Right kidney (tissue), 1 donor: ENCODE measurements around the gene ZNF423.
A peak's percentile ranks its signal among the peaks of the same experiment; 100 is the strongest.

Experiments used
- DNase-seq: peaks from one replicate; pipeline ENCODE4 v3.0.0-alpha.2; 2016

Gene ZNF423

GRCh38 chr16:49786926-49787557 is 68.9 kb downstream of the ZNF423 start:
- DNase-seq, result no peak

DNA sequence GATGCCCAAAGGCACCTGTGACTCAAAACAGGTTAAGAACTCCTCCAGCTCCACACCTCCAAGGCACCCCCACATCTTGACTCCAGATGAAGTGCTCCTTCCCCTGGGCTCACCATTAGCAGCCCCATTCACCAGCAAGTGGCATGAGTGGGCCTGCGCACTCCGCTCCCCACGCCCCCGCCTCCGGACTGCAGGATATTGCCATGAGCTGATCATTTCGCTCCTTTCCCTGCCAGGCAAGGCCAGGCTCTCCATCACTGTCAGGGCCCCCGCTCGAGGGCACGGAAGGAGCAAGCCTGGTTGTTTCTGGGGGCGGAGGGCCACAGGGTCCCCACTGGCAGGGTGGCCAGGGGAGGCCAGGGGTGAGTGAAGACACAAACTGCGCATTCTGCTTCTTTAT is 69.9 kb downstream of the ZNF423 start:
- no peak for DNase-seq

DNA sequence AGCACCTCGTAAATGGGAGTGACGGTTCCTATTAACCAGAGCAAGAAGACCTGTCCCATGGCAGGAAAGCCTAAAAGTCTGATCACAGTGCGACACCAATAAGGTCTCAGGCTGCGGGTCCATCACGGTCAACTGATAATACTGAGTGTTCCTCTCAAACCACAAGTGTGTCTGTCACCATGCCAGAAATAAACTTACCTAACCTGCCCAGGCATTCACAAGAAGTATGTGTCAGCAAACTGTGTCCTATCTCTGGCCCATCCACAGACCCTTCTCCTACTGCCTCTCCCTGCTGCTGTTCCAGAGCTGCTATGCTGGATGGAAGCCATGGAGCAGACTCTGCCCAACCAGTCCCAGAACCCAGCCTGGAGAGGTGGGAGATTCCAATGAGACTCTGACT is 73.5 kb downstream of the ZNF423 start:
- no peak for DNase-seq

GRCh38 chr16:49781401-49781800 is 74.5 kb downstream of the ZNF423 start:
- no peak for DNase-seq

DNA sequence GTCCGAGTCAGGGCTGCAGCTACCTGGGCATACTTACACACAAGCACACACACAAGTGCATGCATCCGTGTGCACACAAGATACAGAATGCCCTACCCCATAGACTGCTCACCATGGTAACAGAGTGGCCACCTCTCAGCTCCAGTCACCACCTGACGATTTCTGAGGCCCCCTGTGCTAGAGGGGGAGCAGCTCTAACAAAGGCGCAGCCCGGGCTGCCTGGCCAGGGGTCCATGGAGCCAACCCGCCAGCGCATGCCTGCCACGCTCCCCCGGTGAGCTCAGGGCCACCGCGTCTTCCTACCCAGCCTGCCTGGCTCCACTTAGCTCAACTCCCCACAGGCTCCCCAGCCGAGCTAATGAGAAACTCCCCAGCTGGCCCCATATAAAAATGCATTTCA is 75.5 kb downstream of the ZNF423 start:
- DNase-seq, result no peak

DNA sequence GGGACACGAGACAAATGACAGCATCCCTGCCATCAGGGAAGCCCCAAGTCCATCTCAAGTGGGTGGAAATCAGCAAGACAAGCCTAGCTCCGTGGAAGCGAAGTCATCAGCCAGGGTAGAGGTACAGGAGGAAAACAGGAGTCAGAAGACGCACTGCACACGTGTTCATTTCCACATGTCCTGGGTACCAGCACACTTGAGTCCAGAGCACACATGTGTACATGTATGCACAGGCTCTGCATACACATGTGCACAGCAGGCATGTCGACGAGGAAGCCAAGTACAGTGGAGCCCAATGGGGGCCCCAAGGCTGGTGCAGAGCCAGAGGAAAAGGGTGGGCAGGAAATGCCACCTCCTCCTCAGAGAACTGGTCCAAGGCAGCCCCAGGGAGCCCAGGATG is 75.9 kb downstream of the ZNF423 start:
- no peak for DNase-seq

- DNase-seq, result no peak
Measured at GRCh38 chr16:49778202-49778930, 77.5 kb downstream of the ZNF423 start.

GRCh38 chr16:49776734-49777133 is 79.2 kb downstream of the ZNF423 start:
- DNase-seq, result no peak

DNA sequence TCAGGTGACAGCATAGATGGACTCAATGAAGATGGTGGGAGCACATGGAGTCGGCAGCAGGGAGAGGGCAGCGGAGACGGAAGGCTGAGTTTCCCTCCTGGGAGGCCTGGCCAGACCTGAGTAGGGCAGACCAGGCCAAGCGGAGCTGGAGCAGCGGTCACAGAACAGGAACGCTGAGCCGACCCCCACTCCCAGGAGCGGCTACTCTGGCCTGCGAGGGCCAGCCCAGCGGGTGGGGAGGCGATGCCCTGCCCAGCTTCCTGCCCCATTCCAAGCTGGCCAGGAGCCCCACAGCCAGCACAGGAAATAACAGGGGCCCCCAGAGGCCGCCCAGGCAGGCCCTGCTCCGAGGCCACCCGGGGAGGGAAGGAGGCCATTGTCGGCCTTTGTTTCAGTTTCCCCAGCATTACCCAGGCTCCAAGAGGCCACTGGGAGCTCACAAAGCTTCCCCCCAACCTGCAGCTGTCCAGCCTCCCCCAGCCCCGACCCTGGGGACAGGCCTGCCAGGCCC is 79.8 kb downstream of the ZNF423 start:
- peak; percentile 70 for DNase-seq

DNA sequence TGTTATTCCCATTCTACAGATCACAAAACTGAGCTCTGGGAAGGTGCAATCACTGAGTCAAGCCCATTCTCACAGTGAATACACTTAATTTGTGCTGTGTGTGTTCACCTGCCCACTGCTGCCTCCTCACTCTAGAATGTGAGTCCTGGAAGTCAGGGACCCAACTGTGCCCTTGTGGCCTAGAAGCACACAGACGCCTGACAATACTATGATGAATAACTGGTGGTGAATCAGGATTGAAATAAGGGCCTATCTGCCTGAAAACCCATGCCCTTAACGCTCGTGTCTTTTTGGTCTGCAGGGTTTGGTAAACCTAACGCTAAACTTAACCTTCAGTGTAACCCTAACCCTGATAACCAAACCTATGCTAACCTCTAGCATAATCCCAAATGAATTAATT is 80.3 kb downstream of the ZNF423 start:
- DNase-seq, result no peak

- no peak for DNase-seq
Measured at GRCh38 chr16:49775018-49775417, 80.9 kb downstream of the ZNF423 start.

DNA sequence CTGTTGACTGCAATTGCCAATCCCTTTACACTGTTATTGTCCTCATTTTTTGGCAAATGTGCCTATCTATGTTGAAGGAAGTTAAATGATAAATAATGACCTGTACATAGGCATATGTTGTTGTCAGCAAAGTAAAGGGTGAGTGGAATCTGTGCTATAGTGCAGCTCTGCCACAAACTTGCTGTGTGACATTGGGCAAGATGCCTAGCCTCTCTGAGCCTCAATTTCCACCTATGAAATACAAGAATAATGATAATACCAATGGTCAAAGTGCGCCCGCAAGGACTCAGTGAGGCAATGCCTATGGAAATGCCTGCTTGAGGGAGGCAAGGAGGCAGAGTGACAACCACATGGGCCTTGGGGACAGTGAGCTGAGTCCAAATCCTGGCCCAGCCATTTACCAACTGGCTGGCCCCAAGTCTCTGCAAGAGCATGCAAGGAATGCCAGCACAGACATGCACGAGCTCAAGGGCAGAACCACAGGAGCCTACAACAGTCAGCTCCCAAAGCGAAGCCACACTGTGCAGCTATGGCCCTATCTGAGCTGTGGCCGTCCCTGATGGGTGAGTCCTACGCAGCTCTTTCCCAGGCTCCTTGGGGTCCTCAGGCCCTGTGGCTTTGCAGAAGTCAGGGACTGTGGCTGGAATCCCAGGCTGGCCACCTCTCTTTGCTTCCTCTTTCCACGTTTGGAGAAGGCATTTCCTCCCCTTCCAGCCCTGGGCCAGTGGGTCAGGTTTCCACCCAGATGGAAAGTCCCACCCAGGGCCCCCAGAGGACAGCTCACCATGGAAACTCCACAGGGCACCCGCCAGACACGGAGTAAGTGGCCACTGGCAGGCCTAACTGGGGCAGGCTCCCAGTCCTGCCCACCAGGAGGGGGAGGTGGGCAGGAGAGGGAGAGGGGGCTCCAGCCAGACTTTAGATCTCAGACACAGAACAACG is 82.1 kb downstream of the ZNF423 start:
- DNase-seq, result no peak

GRCh38 chr16:49767998-49768397 is 87.9 kb downstream of the ZNF423 start:
- DNase-seq, result no peak

- DNase-seq, result no peak
Measured at GRCh38 chr16:49767414-49767813, 88.5 kb downstream of the ZNF423 start.

- no peak for DNase-seq
Measured at GRCh38 chr16:49766225-49766624, 89.7 kb downstream of the ZNF423 start.

GRCh38 chr16:49763826-49764225 is 92.1 kb downstream of the ZNF423 start:
- no peak for DNase-seq

DNA sequence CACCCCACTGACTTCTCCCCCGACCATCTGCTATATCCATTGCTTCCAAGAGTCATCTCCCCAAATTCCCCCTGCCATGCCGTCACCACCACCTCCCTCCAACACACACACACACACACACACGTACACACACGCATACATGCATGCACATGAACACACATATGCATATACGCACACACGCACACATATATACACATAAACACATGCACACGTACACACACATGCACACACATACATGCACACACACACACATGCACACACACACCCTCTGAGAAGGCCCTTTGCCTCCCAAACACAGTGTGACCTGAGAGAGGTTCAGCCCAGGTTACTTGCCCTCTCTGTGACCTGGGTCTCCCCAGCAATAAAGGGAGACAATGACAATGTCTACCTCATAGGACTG is 95.1 kb downstream of the ZNF423 start:
- DNase-seq, result no peak

DNA sequence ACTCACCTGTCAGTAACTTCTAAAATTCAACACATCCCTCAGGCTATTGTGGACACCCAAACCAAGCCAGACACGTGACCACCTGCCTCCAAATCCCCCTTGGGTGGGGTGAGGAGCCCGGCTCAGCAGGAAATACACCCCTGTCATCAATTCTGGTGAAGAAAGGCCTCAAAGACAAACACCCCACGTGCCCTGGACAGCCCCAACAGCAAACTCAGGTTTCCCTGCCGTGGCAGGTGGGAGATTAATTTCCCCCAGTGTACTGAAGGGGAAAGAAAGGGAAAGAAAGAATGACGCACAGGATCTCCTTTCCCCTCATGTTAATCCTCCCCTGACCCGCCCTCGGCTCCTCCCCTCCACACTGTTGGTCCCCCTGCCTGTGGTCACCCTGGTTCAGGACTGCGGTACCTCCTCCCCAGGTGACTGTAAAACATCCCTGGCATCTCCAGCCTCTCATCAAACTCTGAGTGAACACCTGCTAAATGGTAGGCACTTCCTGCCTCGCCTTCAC is 98.3 kb downstream of the ZNF423 start:
- peak; percentile 48 for DNase-seq

- no peak for DNase-seq
Measured at GRCh38 chr16:49756775-49757558, 98.9 kb downstream of the ZNF423 start.

DNA sequence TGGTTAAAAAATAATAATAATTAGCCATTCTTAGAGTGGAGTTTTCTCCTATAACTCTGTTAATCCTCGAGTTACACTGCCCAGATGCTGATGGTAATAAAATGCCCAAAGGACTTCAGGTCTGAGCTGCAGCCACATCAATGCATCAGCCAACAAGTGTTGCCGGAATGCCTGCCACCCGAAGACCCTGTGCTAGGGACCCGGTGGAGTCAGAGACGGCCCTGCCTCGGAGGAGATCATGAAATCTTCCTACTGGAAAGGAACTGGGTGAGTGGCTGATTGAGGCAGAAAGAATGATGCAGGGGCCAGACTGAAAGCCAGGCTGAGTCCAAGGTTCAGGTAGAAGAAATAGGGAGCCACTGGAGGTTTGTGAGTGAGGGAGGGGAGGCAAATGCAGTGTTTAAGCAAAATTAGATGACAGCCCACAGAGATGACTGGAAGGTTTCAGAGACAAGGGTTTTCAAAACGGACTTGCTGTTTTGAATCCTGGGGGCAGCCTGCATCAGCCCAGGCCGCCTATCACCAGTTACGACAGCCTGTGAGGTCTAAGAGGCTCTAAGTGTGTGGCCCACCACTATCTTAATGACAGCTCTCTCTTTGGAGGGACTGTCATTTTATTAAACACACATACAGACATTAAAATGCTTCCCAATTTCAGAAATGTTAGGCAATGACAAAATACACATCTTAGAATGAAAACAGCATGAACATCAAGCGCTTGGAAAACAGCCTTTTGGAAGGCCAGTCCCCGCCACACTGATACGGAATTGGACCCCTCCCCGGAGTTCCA is 100.0 kb downstream of the ZNF423 start:
- no peak for DNase-seq

GRCh38 chr16:49755313-49755620 is 100.6 kb downstream of the ZNF423 start:
- DNase-seq, result no peak
